ENCODE results near the gene E2F6. TPM values are rescaled to one million over a fixed set of nuclear protein-coding genes. Genes with fewer than 3 reads are reported as not detected.

The E2F6 gene
- total and polyA plus RNA-seq, 4 donors, result 3.5 to 7.7 (median 4.8) TPM

DNA sequence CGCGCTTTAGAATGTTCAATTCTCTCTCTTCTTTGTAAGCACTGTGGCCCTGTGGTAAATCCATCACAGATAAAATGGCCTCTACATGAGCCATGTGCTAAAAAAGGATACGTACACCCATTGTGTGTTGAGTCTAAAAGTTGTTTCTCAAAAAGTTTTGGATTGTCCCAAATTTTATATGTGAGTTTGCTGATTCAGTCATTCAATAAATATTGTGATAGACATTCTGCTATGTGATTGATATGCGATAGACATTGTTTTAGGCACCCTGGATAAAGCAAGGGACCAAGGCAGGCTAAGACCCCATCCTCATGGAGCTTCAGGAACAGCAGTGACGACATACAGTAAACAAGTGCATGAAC lies 53.5 kb downstream of the E2F6 start:
- 86% methylated on average over 5 of the region's 5 CpGs for WGBS
- Histone ChIP-seq H3K9ac (ENCODE audit: low read depth in 1 of 2, low read length in 2 of 2) (no peak overlapping the region), H3K27ac (ENCODE audit: low read depth in 1 of 2, low read length in 2 of 2) (no peak overlapping the region)

More for the DNA sequence above, 53.5 kb downstream of the E2F6 start:
- H3K27me3 ChIP-seq (ENCODE audit: control insufficient read depth in 4 of 4, insufficient read depth in 4 of 4, low read length in 3 of 4), result no peaks in the 10 kb centered on the region
- H3K36me3 ChIP-seq (ENCODE audit: control insufficient read depth in 4 of 4, insufficient read depth in 3 of 4, low read depth in 1 of 4, low read length in 3 of 4), result no peaks in the 10 kb centered on the region
- peaks cover 0 to 8% (median 0%) of the 10 kb centered on the region in 4 donors for H3K4me1 ChIP-seq (ENCODE audit: control insufficient read depth in 4 of 4, insufficient read depth in 4 of 4, low read length in 3 of 4)
- no peaks in the 10 kb centered on the region for H3K9me3 ChIP-seq (ENCODE audit: control insufficient read depth in 4 of 4, low read length in 3 of 4)
- no peak for DNase-seq (ENCODE audit: low spot score)
- H3K4me3 ChIP-seq (ENCODE audit: low read depth in 1 of 3, low read length in 3 of 3), result no peak overlapping the region
- TF ChIP-seq NR2F2 (IDR thresholded peaks at IDR 0.05) (no peak), HNF4G (IDR thresholded peaks at IDR 0.05) (no peak), REST (IDR thresholded peaks at IDR 0.05) (no peak), HNF4A (conservative IDR thresholded peaks at IDR 0.05) (no peak), FOXA2 (IDR thresholded peaks at IDR 0.05) (no peak), TAF1 (conservative IDR thresholded peaks at IDR 0.05) (no peak), RAD21 (IDR thresholded peaks at IDR 0.05) (no peak), GABPA (IDR thresholded peaks at IDR 0.05 in 1 of 2, conservative IDR thresholded peaks at IDR 0.05 in 1 of 2) (no peak), YY1 (IDR thresholded peaks at IDR 0.05) (no peak), FOXA1 (IDR thresholded peaks at IDR 0.05) (no peak), EGR1 (IDR thresholded peaks at IDR 0.05; ENCODE audit: low read depth in 2 of 2) (no peak), RXRA (IDR thresholded peaks at IDR 0.05) (no peak), SP1 (IDR thresholded peaks at IDR 0.05) (no peak), JUND (IDR thresholded peaks at IDR 0.05) (no peak), MAX (IDR thresholded peaks at IDR 0.05) (no peak)
- TF ChIP-seq, protein P1, sequence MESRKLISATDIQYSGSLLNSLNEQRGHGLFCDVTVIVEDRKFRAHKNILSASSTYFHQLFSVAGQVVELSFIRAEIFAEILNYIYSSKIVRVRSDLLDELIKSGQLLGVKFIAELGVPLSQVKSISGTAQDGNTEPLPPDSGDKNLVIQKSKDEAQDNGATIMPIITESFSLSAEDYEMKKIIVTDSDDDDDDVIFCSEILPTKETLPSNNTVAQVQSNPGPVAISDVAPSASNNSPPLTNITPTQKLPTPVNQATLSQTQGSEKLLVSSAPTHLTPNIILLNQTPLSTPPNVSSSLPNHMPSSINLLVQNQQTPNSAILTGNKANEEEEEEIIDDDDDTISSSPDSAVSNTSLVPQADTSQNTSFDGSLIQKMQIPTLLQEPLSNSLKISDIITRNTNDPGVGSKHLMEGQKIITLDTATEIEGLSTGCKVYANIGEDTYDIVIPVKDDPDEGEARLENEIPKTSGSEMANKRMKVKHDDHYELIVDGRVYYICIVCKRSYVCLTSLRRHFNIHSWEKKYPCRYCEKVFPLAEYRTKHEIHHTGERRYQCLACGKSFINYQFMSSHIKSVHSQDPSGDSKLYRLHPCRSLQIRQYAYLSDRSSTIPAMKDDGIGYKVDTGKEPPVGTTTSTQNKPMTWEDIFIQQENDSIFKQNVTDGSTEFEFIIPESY (IDR thresholded peaks at IDR 0.05), result no peak
- TF ChIP-seq, protein P2, sequence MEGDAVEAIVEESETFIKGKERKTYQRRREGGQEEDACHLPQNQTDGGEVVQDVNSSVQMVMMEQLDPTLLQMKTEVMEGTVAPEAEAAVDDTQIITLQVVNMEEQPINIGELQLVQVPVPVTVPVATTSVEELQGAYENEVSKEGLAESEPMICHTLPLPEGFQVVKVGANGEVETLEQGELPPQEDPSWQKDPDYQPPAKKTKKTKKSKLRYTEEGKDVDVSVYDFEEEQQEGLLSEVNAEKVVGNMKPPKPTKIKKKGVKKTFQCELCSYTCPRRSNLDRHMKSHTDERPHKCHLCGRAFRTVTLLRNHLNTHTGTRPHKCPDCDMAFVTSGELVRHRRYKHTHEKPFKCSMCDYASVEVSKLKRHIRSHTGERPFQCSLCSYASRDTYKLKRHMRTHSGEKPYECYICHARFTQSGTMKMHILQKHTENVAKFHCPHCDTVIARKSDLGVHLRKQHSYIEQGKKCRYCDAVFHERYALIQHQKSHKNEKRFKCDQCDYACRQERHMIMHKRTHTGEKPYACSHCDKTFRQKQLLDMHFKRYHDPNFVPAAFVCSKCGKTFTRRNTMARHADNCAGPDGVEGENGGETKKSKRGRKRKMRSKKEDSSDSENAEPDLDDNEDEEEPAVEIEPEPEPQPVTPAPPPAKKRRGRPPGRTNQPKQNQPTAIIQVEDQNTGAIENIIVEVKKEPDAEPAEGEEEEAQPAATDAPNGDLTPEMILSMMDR (IDR thresholded peaks at IDR 0.05; ENCODE audit: low read depth, low read length, missing input control), result no peak
- TF ChIP-seq, protein P3, sequence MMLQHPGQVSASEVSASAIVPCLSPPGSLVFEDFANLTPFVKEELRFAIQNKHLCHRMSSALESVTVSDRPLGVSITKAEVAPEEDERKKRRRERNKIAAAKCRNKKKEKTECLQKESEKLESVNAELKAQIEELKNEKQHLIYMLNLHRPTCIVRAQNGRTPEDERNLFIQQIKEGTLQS (IDR thresholded peaks at IDR 0.05), result no peak
